Measurements from ENCODE around the gene CRTAC1. TPM values are rescaled to one million over a fixed set of nuclear protein-coding genes. Genes with fewer than 3 reads are reported as not detected.

Gene CRTAC1
- total and polyA plus RNA-seq, 9 of the 15 experiments (the other 6 are each of a cell fraction or from before 2014, with no cell fraction given) = not detected

DNA sequence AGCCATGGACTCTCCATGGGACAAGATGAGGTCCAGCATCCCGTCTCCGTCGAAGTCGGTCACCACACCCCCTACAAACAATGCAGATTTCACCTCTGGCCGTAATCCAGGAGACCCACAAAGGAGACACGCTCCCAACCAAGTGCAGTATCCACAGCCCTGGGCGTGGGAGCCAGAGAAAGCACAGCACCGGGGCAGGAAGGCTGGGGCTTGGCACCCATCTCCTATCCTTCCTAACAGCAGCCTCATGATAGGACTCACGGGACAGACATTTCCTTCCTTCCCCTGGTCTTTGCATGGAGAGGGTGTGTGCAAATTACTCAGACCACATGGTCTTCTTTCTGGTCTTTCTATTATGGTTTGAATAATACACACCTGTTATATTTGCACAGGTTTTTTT is 134.5 kb downstream of the CRTAC1 start (continued):
- TF ChIP-seq, protein P1, sequence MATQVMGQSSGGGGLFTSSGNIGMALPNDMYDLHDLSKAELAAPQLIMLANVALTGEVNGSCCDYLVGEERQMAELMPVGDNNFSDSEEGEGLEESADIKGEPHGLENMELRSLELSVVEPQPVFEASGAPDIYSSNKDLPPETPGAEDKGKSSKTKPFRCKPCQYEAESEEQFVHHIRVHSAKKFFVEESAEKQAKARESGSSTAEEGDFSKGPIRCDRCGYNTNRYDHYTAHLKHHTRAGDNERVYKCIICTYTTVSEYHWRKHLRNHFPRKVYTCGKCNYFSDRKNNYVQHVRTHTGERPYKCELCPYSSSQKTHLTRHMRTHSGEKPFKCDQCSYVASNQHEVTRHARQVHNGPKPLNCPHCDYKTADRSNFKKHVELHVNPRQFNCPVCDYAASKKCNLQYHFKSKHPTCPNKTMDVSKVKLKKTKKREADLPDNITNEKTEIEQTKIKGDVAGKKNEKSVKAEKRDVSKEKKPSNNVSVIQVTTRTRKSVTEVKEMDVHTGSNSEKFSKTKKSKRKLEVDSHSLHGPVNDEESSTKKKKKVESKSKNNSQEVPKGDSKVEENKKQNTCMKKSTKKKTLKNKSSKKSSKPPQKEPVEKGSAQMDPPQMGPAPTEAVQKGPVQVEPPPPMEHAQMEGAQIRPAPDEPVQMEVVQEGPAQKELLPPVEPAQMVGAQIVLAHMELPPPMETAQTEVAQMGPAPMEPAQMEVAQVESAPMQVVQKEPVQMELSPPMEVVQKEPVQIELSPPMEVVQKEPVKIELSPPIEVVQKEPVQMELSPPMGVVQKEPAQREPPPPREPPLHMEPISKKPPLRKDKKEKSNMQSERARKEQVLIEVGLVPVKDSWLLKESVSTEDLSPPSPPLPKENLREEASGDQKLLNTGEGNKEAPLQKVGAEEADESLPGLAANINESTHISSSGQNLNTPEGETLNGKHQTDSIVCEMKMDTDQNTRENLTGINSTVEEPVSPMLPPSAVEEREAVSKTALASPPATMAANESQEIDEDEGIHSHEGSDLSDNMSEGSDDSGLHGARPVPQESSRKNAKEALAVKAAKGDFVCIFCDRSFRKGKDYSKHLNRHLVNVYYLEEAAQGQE (IDR thresholded peaks at IDR 0.05; ENCODE audit: borderline replicate concordance) = no peak
- TF ChIP-seq, protein P1 (CRISPR knock-in tag; IDR thresholded peaks at IDR 0.05; ENCODE audit: low read depth) = no peak
- TF ChIP-seq NBN (IDR thresholded peaks at IDR 0.05; ENCODE audit: low read depth) = no peak
- no peak for TF ChIP-seq STAG1 (CRISPR knock-in tag; IDR thresholded peaks at IDR 0.05; ENCODE audit: borderline replicate concordance)
